ENCODE measurements around the gene BCAP31.
"Not testable (repeated sequence)": the region's sequence is repeated elsewhere in the genome, so short reads cannot be mapped to it uniquely, and the experiment has no call there.

Gene BCAP31

GRCh38 chrX:153734871-153735270 is 10.7 kb upstream of the BCAP31 start:
- no peak for DNase-seq (ENCODE audit: low read depth)

- no peak for DNase-seq (ENCODE audit: low read depth)
Measured at GRCh38 chrX:153733651-153734240, 9.6 kb upstream of the BCAP31 start.

- no peak for DNase-seq (ENCODE audit: low read depth)
Measured at GRCh38 chrX:153732401-153732800, 8.2 kb upstream of the BCAP31 start.

DNA sequence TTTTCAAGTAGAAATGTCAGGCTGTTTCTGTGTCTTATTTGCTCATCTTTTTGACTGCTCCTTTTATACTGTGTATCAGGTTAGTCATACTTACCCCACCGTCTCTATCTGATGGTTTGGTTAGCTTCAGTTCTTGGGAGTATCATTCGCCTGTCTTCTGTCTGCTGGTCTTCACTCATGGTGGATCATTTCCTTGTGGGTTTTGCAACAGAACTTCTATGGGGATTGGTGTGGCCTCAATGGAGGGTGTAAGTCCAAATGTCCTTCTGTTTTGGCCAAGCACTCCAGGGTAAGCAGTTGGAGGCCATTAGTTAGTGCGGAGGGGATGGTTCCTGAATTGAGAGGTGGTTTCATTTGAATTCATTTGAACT is 7.6 kb upstream of the BCAP31 start:
- no peak for DNase-seq (ENCODE audit: low read depth)

DNA sequence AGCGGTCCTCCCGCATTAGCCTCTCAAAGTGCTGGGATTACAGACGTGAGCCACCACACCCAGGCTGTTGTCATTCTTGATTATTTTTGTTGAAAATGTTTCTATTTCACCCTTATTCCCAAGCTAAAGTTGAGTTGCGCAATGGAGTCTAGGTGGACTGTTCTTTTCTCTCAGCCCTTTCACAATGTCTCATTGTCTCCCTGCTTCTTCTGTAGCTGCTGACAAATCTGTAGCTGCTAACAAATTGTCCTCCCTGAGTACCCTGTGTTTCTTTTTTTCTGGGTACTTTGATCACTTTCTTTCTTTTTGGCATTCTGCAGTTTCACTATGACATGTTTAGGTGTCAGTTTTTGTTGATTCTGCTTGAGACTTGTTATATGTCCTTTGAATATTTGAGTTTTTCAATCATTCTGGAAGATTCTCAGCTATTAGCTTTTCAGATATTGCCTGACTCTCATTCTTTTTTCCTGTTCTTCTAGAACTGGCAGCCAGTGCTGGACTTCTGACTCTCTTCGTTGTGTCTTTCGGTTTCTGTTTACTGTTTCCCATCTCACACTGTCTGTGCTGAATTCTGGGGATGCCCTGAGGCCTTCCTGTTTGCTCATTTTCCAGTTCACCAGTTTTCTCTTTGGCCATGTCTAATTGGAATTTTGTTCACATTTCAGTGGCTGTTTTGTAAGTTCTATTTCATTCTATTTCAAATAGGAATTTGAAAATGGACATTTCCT is 7.1 kb upstream of the BCAP31 start:
- no peak for DNase-seq (ENCODE audit: low read depth)

- not testable (repeated sequence) for DNase-seq (ENCODE audit: low read depth)
Measured at GRCh38 chrX:153730115-153730514, 5.9 kb upstream of the BCAP31 start.

GRCh38 chrX:153728951-153729631 is 4.9 kb upstream of the BCAP31 start:
- DNase-seq (ENCODE audit: low read depth), result no peak

DNA sequence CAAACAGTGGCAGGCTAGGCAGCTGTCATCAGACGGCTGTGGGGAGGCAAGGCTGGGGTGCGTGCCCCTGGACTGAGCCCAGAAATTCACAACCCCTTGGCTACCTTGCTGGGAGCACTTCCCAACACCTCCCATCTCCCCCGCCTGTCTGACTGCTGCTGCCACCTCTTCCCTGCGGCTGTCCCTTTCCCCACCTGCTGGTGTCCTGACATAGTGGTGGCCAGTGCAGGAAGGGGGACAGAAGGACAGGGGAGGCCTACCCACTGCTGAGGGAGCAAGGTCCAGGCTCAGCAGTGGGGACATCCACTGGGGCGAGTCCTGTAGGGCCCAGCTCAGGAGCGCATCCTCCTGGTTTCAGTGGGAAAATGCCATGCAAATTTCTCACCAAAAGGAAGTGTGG is 3.9 kb upstream of the BCAP31 start:
- DNase-seq (ENCODE audit: low read depth), result no peak

GRCh38 chrX:153727123-153727931 is 3.1 kb upstream of the BCAP31 start:
- DNase-seq (ENCODE audit: low read depth), result no peak

- DNase-seq (ENCODE audit: low read depth), result no peak
Measured at GRCh38 chrX:153726286-153727122, 2.3 kb upstream of the BCAP31 start.

- DNase-seq (ENCODE audit: low read depth), result no peak
Measured at GRCh38 chrX:153725832-153726285, 1.7 kb upstream of the BCAP31 start.

DNA sequence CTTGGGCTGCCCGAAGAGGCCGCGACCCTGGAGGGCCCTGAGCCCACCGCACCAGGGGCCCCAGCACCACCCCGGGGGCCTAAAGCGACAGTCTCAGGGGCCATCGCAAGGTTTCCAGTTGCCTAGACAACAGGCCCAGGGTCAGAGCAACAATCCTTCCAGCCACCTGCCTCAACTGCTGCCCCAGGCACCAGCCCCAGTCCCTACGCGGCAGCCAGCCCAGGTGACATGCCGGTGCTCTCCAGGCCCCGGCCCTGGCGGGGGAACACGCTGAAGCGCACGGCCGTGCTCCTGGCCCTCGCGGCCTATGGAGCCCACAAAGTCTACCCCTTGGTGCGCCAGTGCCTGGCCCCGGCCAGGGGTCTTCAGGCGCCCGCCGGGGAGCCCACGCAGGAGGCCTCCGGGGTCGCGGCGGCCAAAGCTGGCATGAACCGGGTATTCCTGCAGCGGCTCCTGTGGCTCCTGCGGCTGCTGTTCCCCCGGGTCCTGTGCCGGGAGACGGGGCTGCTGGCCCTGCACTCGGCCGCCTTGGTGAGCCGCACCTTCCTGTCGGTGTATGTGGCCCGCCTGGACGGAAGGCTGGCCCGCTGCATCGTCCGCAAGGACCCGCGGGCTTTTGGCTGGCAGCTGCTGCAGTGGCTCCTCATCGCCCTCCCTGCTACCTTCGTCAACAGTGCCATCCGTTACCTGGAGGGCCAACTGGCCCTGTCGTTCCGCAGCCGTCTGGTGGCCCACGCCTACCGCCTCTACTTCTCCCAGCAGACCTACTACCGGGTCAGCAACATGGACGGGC is 1.0 kb upstream of the BCAP31 start:
- DNase-seq (ENCODE audit: low read depth), result no peak

DNA sequence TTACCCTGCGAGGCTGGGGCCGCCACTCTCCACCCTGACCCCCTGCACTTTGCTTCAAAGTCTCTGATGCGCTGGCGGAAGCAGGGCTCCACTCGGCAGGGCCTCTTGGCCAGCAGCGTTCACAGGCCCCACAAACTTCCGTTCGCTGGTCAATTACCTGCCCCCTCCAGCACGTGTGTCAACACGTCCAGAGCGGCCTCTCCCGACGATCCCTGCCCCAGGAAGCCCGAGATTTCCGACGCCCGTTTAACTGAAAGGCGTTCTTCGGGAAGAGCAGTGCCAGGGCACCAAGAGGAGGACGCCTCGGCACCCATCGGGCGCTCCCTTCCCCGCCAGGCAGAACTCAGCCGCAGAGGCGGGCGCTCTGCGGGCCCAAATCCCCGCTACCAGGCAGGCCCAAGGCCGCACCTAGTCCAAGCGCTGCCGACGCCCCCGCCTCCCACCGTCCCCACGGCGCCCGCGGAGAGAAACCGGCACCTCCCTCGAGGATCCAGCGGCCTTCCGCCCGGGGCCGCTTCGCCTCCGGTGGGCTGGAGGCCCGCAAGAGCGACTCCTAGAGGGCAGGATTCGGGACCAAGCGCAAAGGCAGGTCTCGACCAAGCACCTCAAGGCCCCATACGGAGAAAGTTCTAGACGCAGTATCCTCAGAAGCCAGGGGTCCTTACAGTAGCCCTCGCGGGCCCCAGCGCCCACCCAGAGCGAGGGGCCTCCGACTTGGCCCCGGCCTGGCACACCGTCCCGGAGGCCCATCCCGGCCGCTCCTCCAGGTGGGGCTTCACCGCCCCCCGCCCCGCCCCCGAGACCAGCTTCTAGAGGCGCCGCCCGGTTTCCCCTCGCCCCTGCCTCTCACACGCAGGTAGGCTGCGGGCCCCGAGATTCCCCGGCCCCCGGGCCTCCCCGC is 586 bp downstream of the BCAP31 start:
- peak; percentile 42 for DNase-seq (ENCODE audit: low read depth)

DNA sequence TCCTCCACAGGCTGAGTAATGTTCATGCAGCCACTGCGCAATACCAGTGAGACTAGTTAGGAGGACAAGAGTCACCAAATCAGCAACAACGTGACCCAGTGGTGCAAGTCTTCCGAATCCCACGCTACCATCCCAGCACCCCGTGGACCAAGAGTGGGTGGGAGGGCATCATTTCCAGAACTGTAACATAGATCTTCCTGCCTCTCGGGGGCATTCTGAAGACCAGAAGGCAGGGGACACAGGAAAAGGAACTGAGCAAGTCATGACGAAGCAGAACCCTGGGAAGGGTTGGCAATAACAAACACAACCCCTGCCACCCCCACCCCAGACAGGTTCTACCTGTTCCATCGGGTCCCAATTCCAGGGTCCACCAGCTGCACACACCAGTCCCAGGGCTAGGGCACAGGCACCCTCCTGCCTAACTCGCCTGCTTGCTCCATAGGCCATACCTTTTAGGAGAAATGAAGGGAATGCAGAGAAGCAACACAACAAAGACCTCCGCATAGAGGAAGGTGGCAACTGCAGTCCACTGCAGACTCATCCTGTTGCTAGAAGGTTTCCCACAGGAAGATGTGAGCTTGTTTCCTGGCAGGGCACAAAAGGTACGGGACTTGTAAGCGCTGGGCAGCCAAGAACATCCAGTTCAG is 1.4 kb downstream of the BCAP31 start:
- DNase-seq (ENCODE audit: low read depth), result no peak

DNA sequence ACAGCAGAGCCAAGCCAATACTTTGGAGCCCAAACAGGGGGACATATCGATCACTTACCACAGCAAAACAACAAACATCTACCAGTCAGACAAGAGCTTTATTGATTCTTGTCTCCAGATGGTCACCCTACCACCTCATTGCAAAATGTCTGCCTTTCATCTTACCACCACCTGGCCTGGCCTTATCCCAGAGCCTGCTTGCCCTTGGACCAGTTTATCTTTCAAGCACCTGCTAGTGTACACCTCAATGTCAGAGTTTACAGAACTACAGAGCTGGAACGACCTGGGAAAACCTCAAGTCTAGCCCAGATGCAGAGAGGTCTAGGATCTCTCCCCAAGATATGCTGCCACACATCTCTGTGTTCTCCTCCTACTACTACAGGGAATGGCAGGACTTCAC is 4.5 kb downstream of the BCAP31 start:
- no peak for DNase-seq (ENCODE audit: low read depth)

DNA sequence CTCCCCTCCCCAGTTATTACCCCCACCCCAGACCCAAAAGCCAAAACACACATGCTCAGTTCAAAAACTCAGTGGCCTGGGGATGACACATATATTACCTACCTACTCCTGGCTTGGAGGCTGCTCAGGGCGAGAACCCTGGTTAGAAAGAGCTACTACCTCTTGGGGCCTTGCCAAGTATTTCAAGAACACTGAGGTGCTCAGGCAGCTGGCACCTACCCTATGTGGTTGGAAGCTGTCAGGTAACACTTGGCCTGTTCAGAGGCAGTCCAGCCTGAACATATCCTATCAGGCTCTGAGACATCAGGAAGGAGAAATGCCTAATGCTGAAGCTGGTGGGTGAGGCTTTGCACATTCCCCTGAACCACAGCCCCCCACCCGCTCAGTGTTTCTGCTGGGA is 4.9 kb downstream of the BCAP31 start:
- no peak for DNase-seq (ENCODE audit: low read depth)

- no peak for DNase-seq (ENCODE audit: low read depth)
Measured at GRCh38 chrX:153717445-153717844, 6.7 kb downstream of the BCAP31 start.

GRCh38 chrX:153714256-153714655 is 9.9 kb downstream of the BCAP31 start:
- no peak for DNase-seq (ENCODE audit: low read depth)

Data from stimulated activated CD4-positive, alpha-beta T cell treated with anti-CD3 and anti-CD28 coated beads, Interleukin-2, amount 100 ng/mL, for 4 hours (primary cell).